Amniotic epithelial cell (primary cell): Measurements from ENCODE around the gene PTCH1.

Source experiments
- DNase-seq: peaks from one replicate; pipeline ENCODE4 v3.0.0-alpha.2; 2010; ENCODE audit warnings: low read depth

PTCH1 gene

DNA sequence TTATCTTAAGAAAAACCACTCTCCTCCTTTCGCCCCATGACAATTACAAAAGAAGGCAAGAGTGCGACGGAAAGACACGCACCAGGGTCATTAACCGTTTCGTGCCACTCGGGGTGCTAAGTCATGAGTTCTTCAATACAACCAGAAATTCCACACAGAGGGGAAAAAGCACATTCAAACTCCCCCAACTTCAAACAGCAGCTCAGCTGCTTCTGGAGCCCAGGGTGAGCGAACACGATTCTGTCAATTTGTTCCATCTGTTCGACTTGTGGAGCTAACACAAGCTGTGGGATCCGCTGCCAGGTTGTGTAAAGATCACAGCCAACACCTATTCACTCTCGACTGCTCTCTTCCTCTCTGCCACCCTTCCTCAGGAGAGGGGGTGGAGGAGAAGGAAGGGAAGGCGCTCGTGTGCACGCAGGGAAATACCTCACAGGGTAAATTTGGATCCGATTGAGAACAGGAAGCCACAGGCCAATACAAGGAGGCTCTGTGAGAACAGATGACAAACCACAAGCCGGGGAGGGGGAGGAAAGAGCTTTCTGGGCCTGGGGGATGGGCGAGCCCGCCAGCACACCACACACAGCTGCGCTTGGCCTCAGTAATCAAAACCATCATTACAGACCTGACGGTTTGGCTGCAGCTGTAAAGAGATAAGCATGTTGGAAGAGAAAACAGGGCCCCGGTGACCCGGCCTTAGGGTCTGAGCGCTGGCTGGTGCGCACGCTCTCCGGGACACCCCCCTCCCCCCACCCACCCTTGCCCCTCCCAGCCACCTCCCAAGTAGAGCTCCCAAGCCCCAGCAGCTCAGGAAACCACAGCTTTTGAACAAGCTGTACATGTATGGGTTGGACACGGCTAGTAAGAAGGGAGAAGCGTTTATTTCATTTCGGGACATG is 54.3 kb downstream of the PTCH1 start:
- DNase-seq = peak; percentile 78

DNA sequence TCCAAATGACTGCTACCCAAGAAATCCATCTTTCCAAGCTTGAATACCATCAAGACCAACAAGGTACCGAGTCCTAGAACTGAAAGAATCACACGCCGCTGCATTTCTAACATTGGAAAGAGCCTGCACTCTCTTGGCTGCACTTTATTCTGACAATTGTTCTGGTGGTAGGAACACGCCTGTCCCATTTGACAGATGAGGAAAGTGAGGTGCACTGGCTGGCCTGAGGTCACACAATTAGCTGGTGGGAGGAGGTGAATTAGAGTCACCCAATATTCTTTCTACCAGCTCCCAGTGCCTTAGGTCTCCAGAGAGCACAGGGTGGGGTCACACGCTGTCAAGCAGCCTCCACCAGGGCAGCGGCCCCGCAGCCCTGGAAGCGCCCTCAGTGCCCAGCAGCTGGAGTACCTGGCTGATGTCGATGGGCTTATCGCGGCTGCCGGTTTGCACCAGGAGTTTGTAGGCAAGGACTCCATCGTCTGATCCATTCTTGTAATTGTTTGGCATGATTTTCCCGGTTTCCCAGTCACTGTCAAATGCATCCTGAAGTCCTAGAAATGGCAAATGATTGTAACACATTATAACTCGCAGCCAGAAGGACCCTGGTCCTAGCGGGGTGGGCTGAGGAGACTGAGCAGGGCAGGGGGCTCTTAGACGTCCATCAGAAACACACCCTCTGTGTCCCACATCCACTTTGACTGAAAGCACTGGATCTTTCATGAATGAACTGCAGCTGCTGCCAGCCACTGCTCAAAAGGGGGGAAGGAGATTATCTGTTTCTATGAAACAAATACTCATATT is 55.1 kb downstream of the PTCH1 start:
- no peak for DNase-seq

DNA sequence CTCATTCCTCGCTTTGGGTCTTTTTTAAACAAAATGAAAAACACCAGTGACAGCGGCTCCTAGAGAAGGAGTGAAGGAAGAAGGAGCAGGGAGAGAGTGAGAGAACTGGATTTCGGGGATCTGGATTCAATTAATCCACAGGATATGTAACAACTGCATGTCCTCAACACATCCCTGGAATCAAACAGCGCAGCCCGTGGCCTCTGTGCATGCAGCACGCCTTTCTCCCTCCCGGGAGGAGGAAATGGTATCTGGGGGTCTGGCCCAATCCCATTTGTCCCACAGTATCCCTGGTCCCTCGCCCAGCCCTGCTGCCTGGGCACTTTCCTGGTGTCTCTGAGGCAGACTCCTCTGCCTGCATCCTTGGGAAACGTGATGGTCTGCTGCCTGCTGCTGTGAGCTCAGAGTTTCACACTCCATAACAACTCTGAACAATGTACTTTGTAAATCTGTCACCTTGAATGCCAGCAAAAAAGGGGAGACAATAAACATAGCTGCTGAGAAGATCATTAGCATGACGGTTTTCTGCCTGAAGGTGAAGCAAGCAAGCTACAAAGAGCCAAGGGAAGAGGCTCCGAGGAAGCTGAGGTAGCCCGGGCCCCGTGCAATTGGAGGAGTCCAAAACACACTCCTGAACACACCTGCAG is 56.1 kb downstream of the PTCH1 start:
- no peak for DNase-seq

DNA sequence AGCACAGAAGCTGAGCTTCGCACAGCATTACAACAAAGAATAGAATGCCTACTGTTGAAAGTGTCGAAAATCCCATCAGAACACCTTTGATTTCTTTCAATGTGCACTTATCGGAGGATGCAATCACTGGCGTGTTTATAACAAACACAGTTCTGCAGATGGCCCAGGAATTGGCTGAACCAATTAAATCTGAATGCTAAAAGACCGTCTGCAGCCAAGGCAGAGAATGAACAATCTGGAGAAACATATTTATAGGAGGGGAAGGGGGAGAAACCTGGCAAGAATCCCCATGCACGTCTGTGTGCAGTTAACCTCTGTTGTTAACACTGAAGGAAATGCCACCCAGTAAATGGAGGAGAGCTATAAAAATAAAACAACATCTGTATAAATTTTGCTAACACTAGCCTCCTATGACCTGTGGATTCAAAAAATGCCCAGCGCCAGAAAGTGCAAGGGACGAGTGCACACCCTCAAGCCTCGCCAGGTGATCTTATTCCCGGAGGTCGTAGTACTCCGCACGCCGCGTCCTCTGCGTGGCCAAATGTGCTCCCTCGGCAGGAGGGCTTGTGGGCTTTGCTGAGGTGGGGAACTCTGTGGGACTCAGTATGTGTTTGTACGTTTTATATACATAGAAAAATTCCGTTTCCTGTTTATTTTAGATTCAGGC is 56.8 kb downstream of the PTCH1 start:
- no peak for DNase-seq

DNA sequence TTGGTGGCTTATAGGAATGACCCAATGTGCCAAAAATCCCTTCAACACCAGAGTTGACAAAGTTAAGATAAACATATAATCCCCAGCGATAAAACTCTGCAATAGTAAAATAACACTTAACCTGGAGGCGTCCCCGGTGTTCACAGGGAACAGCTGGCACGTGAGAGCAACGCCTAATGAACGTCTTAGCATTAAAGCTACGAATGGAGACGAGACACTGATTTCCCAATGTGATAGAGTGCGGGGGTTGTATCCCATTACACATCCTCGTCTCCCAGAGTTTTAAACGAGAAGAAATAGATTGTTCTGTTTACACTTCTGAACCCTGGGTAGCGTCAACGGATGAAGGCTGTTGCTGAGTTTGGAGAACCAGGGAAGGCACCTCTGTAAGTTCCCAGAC is 57.6 kb downstream of the PTCH1 start:
- peak; percentile 69 for DNase-seq

DNA sequence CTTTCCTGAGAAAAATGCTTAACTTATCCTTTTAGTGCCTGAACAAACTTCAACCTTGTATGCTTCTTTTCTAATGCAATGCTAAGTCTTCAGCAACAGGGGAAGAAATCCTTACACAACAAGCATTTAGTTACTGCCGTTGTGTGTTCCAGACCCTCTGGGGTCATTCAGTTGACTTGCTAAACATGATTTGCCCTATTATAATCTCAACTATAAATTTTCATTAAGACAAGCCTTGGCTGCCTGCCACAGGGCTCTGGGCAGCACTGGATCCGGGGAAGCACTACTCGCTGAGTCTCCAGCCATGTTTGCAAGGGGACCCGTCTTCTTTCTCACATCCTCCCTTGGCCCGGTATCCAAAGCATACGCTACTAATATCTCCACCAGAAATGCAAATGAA is 58.1 kb downstream of the PTCH1 start:
- peak; percentile 88 for DNase-seq

DNA sequence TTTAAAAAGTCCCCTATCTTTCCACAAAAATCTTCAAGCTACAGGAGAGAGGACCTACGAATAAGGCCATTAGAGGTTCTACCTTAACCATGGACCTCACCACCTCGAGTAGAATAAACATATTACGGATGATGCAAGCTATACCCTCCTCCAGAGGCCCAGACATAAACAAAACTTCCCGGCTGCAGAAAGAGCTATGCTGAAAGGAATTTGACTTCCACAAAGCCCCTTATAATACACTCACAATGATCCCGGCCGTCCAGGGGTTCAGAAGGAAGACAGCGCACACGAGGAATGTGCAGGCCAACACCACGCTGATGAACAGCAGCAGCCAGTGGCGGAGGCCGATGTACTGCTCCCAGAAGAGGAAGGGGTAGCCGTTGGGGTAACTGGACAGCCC is 59.0 kb downstream of the PTCH1 start:
- peak; percentile 78 for DNase-seq

DNA sequence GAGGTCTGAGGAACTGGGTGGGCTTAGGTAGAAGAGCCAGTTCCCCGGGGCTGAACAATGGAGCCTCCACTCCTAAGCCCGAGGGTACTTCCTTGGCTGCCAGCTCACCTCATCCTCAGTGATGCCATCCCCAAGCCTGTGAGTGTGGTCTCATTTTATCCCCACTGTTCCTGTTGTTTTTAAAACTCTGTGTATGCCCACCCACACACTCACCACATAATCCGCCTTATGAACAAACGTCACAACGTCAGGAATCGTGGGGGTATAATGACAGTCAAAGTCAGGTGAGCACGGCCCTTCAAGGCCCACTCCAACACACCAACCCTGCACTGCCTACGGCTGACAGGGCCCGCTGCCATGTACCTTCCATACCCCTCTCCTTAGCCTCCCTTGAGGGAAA is 61.1 kb downstream of the PTCH1 start:
- DNase-seq = no peak

DNA sequence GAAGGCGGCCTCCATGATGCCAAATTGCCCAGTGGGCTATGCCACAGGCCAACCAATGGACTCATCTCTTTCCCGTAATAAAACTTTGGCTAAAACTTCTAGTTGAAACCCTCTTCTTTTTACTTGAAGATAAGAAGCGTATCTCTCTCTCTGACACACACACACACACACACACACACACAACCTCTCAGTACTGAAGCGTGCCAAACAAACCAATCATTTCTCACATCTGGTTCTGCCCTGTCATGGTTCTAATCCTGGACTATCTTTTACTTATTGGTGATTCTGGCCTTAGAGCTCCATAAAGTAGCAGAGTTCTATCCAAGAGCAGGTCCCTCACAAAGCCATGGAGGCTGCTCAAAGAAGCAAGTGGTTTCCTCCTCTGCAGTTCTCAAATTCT is 64.6 kb downstream of the PTCH1 start:
- DNase-seq = no peak

DNA sequence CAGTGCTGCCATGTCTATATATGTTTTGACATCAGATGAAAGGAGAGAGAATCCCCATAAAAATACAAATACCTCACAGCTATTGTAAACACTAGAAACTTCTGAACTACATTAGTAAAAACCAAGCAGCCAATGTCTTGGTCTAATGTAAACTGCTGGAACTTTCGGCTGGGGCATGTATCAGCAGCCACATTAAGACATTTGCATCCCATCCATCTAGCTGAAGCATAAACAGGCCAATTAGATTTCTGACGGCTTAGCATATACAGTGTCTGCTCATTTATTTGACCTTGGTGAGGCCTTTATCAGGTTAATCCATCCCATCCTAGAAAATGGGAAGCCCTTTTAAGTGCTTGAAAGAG is 65.7 kb downstream of the PTCH1 start:
- no peak for DNase-seq

DNA sequence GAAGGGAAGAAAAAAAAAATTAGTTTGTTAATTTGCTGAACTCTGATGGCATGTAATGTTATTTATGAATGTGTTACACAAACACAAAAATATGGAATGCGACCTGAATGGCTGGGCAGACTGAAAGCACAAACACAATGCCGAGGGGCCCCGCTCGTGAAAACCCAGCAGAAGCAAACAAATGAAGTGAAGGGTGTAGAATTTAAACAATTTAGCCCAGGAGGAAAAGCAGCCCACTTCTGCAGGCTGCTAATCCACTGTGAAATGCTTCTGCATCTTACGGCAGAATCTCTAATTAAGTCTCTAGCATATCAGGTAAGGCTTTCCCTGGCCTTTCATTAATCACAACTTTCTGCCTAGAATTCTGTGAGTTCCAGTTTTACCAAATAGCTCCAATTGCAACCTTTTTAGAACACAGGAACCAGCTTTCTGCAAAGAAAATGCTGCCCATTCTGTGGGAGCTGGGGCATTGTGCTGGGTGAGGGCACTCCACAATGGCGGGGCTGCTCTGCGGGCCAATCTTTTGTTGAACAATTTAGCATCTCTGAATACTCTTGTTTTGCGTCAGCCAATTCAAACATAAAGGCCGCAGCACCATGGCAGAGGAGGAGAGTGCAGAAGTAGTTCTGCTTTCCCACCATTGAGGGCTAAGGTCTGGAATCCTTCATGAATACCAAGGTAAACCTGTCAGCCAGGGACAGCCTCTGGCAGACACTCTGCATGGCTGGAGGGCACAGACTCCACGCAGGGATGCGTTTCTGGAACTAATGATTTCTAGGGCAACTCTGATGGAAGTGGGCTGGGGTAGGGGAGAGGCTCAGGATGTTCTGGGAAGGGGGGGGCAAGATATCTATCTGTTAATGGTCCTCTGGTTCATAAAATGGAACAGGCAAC is 66.4 kb downstream of the PTCH1 start:
- no peak for DNase-seq

DNA sequence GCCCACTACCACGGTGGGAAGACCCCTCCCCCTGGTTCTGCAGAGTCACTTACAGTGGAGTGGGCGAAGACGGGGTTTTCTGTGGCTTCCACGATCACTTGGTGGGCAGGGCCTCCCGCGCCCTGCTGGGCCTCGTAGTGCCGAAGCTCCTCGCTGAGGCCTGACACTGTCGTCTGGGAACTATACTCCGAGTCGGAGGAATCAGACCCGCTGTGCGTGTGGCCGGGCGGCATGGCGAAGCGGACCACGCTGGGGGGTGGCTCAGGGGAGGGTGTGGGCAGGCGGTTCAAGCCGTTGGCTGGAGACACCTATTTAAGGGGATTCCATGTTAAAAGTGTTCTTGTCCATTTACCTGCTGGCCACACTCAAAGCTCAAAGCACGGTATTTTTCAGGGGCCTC is 67.8 kb downstream of the PTCH1 start:
- DNase-seq = no peak

DNA sequence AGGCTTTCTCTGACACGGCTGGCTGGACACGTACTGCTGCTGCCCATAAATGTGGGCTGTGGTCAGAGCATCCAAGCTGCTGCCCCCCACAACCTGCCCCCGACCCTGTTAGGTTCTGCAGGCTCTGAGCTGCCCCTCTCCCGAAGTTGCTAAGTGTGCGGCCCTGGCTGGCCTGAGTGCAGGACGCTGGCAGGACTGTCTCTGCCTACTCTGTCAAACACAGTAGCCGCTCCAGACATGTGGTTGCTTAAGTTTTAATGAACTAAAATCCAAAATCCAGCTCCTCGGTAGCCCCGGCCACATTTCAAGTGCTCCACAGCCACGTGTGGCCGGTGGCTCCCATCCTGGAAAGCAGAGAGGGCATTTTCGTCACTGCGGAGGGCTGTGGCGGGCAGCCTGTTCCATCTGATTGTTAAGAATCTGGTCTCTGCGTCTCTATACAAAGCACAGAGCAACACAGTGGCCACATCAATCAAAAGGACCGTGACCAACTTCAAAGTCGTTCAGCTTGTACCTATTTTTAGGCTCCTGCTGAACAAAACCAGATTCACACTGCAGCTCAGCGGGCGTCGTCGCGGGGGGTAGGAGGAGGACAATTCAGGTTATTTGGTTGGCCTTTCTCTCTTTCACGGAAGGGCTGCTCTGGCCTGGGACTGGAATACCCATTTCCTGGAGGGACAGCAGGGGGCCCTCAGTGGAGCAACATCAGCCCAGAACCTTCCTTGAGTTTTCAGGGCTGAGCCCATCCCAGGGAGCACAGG is 68.9 kb downstream of the PTCH1 start:
- no peak for DNase-seq

DNA sequence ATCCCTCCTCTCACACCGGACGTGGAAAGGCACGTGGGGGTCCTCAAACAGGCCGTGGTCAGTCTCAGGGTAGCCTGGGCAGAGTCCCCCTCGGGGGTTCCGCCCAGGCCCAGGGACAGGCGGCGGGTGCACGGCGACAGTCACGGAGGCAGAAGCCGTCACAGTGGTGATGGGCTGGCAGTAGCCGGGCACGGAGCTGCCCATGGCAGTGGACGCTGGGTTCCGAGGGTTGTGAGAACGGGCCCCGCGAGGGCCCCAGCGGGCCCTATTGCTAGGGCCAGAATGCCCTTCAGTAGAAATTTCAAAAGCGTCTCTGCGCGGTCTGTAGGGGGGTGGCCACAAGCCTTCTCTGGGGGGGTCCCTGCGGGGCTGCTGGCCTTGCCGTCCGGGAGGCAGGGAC is 69.8 kb downstream of the PTCH1 start:
- no peak for DNase-seq

DNA sequence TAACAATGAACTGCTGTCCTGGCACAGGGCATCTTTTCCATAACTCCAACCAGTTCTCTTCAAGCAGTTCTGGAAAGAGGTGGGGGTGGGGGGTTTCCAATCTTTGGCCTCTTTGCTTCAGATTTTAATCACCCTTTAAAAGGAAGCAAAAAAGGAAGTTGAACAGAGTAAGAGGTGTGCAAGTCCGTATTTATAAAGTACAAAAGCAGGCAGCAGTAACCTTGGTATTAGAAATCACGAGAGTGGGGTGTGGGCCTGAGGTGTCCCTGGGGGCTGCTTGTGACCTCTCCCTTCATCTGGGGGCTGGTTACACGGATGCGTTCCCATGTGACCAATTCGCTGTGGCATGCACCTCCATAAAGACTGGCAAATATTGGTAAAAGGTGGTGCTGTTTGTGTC is 70.5 kb downstream of the PTCH1 start:
- no peak for DNase-seq

DNA sequence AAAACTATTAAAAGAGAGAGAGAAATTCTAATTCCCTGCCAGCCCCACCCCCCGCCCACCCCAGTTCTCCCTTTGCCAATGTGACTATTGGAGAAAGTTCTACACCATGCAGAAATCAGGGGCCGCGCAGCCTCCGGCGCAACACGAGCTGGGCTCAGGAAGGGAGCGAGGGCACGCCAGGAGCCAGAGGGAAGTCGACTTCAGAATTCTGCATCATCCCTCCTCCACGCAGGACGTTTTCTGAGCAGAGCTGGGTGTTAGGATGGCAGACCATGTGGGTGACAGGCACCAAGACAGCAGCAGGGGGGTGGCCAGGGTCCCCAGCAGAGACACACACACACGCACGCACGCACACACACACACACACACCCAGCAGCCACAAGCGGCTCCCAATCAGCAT is 72.6 kb downstream of the PTCH1 start:
- no peak for DNase-seq

DNA sequence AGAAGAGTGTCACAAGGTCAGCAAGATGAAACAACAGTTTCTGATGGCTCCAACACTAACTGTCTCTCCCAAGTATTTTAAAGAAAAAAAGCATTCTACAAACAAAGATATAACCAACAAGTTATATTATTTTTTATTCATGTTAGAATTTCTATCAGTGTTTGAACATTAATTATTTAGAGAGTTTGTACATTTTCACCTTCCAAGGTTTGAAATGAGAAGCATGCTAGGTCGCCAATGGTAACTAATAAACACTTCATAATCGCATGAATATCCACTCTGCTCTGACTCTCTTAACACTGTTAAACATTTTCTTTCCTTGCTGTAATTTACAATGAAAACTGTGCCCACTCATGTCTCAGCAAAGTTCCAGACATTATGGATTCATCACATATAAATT is 73.5 kb downstream of the PTCH1 start:
- no peak for DNase-seq

DNA sequence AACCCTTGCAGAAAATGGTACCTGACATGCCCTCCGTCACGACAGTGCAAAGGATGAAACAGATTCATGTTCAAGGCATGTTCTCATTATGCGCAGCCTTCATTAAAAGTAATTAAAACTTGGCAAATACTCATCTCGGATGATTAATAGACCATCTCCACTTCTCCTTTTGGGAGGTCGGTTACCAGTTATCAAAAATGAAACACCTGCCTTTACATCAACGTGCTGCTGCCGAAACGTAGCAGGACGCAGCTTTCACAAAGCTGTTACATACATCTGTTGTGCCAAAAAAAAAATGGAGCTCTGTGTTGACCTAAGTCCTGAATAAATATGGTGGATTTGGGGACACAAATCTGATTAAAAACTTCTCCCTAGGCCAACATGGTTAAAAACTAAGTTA is 75.7 kb downstream of the PTCH1 start:
- no peak for DNase-seq

DNA sequence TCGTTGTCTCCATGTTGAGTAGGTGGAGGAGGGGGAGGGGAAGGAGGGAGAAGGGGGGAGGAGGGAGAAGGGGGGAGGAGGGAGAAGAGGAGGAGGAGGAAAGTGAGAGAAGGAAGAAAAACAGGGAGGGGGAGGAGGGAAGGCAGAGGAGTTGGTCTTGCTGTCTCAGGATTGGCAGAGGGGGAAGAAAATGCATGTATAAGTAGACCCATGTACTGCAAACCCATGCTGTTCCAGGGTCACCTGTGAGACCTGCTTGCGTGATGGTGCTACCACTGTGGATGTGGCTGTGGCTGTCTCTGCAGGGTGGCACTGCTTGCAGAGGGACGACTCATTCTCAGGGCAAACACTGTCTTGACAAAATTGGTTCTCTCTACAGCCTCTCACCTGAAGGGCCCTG is 76.3 kb downstream of the PTCH1 start:
- DNase-seq = no peak

DNA sequence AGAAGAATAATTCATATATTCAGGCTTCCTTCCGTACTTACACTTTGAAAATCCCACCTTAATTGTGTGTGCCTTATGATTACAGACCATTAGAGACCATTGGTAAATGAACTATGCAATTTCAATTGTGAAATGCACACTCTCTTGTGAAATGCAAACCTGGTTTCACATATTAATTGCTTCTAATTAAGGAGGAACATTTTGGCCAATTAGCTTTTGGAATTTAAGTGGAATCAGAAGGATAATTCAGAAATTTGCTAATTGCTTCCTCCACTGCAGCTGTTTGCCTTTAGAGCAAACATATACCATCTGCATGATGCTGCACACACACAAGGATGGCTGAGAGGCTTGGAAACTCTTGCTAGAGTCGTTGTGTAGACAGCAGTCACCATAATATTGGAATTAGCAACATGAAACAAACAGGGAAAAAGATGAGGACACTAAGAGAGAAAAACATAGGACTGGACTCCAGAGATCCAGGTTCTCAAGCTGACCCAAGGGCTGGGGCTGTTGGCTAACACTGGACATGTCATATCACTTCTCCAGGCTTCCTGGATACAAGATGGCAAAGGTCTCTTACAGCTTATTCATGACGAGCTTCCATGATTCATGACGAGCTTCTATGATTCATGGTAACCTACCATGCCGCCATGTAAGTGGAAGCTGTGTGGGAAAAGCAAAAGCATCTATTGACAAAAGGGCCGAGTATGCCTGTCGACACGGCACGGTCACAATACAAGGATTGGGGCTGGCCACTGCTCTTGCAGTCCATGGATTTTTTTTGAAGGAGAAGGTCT is 78.0 kb downstream of the PTCH1 start:
- no peak for DNase-seq
